ENCODE results near the gene PTPRN2.
"Not testable (repeated sequence)": the region's sequence is repeated elsewhere in the genome, so short reads cannot be mapped to it uniquely, and the experiment has no call there.

The PTPRN2 gene

GRCh38 chr7:158587162-158588084 is at the start of gene PTPRN2:
Gene PTPRN2 (minus strand): TSS chr7:158587823.
- DNase-seq: peak; percentile 55

GRCh38 chr7:158633055-158633956 is 45.7 kb upstream of the PTPRN2 start:
- DNase-seq: no peak

DNA sequence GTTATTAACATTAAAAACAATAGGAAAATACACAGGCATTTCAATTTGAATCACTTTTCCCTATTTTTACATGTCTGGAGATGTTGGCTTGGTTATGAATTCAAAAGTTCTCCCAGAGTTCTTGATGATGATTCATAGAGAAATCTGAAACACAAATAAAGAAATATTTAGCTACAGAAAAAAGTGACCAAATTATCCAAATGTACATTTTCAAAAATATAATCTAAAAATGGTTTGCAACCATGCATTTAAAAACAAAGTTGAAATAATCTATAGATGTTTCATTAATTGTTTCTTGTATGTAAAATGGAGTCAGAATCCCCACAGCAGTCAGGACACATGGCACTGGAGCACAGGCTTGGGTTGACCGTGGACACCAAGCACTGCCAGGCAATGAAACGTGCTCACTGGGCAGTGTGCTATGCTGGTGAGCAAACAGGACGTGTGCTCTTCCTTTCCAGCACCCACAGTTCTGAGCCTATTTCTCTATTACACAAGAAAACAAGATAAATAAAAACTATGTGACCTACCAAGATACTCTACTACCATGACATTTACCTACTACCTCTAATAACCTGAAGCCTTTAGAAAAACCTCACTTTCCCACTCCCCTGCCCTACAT is 44.1 kb upstream of the PTPRN2 start:
- DNase-seq: no peak

DNA sequence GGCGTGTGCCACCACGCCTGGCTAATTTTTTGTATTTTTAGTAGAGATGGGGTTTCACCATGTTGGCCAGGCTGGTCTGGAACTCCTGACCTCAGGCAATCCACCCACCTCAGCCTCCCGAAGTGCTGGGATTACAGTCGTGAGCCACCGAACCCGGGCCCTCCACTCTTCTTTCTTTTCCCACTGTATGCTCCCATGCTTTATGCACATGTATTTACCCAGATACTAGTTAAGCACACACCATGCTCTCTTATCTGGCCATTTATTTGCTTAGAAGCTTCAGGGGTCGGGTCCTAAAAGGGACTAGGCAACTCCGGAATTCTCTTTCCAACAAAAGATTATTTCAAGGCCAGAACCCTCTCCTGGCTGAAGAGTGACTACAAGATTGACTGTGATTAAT is 38.7 kb upstream of the PTPRN2 start:
- DNase-seq: not testable (repeated sequence)

DNA sequence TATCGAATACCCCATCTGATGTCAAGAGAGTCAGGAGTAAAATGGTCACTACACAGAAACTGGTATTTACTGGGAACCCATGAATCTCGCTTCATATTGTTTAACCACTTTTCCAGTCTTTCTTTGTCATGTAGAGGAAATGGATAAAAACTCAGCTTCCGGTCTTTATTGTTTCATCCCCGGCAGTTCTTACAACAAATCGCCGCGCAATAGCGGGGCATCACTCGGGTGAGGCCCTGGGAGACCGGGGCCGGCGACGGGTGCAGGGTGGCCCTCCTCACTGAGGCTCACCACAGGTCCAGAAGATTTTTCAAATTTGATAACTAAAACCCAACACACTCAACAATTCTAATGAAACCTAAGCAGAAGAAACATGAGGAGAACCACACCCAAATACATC is 35.6 kb upstream of the PTPRN2 start:
- DNase-seq: no peak

DNA sequence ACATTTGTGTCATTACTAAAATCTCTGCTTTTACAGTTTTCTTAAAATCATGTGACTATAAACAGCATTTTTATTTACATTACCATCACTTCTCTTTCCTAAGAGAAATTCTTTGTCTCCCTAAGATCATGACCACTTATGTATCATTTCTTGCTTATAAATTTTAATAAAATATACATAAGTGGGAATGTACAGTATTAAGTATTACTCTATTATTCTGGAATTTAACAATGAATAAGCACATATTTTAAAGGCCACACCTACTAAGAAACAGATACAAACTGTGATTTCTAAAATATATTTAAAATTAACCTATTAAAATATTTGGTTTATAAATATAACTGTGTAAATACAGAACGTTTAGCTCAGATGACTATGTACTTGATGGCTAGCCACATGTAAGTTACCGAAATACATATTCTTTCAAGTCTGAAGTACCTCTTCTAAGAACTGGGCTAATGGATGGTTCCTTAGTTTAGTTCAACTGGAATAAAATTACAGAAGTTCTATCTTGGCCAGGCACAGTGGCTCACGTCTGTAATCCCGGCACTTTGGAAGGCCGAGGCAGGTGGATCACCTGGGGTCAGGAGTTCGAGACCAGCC is 33.3 kb upstream of the PTPRN2 start:
- DNase-seq: no peak

- DNase-seq: no peak
These were observed 32.8 kb upstream of the PTPRN2 start for GRCh38 chr7:158620418-158620817.

DNA sequence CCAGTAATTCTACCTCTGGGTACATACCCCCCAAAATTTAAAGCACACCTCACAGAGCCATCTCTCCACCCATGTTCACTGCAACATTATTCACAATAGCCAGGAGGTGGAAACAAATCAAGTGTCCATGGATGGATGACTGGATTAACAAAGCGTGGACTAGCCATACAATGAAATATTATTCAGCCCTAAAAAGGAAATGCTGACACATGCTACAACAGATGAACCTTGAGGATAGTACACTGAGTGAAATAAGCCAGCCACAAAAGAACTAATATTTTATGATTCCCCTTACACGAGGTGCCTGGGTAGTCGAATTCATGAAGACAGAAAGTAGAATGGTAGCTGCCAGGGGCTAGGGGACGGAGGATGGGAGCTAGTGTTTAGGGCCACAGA is 31.1 kb upstream of the PTPRN2 start:
- DNase-seq: no peak

DNA sequence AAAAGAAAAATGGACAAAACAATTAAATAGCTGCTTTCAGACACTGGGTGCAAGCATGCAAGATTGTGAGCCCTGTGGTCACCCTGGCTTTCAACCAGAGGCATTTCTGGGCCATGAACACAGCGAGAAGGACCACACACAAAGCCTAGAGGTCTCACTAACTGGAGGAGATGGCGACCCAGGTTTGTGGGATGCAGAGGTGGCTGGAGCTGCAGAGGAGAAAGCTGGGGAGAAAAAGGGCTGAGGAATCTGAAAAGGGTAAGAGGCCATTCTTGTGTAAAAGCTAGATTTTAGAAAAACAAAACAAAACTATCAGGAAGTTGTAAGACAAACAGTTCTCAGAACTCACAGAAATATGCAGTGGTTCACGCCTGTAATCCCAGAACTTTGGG is 30.1 kb upstream of the PTPRN2 start:
- no peak for DNase-seq

GRCh38 chr7:158616050-158616449 is 28.4 kb upstream of the PTPRN2 start:
- no peak for DNase-seq

GRCh38 chr7:158614700-158615099 is 27.1 kb upstream of the PTPRN2 start:
- no peak for DNase-seq

DNA sequence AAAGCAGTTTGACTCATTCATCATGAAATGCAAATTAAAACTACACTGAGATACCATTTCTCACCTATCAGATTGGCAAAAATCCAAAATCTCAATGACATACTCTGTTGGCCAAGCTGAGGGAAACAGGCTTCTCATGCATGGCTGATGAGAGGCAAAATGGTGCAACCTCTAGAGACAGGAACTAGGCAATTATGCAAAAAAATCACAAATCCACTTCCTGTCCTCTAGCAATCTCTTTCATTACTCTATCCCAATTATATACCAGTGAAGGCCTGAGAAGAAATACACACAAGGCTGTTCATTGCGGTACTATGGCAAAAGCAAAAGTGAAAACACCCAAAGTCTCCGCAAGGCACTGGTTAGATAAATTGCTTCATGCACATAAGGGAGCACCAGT is 25.9 kb upstream of the PTPRN2 start:
- DNase-seq: peak; percentile 32

DNA sequence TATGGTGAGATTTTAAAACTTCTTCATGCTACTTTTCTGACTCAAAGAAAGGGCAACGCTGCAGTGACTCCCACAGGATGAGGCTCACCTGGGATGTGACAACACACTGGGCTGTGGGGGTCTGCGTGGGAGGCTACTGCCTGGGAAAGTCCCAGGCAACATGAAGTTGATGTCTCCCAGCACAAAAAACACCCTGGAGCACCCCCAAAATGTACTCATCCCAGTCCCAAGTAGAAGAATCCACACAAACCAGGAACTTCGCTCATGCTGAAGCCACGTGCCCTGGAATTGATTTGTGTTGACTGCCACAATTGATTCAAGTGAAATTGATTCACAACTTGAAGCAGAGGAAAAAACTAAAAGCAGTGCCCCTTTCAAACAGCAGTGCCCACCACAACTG is 24.9 kb upstream of the PTPRN2 start:
- no peak for DNase-seq

- DNase-seq: no peak
These were observed 23.9 kb upstream of the PTPRN2 start for GRCh38 chr7:158611541-158611940.

DNA sequence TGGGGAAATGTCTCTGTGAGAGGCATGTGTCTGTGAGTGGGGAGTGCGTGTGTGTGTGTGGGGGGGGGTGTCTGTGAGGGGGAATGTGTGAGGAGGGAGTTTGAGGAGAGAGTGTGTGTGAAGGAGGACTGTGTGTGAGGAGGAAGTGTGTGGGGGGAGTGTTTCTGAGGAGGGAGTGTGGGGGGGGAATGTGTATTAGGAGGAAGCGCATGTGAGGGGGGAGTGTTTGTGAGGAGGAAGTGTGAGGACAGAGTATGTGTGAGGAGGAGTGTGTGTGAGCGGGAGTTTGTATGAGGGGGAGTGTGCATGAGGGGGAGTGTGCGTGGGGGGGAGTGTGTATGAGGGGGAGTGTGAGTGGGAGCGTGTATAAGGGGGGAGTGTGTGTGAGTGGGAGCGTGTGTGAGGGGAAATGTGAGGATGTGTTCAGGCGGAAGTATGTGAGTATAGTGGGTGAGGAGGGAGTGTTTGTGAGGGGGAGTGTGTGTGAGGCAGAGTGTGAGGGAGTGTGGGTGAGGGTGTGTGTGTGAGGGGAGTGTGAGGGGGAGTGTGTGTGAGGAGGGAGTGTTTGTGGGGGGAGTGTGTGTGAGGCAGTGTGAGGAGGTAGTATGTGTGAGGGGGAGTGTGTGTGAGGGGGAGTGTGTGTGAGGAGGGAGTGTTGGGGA is 21.8 kb upstream of the PTPRN2 start:
- DNase-seq: no peak

- DNase-seq: no peak
These were observed 19.9 kb upstream of the PTPRN2 start for GRCh38 chr7:158607563-158607962.

- no peak for DNase-seq
These were observed 19.2 kb upstream of the PTPRN2 start for GRCh38 chr7:158606671-158607424.

- no peak for DNase-seq
These were observed 18.5 kb upstream of the PTPRN2 start for GRCh38 chr7:158606129-158606528.

DNA sequence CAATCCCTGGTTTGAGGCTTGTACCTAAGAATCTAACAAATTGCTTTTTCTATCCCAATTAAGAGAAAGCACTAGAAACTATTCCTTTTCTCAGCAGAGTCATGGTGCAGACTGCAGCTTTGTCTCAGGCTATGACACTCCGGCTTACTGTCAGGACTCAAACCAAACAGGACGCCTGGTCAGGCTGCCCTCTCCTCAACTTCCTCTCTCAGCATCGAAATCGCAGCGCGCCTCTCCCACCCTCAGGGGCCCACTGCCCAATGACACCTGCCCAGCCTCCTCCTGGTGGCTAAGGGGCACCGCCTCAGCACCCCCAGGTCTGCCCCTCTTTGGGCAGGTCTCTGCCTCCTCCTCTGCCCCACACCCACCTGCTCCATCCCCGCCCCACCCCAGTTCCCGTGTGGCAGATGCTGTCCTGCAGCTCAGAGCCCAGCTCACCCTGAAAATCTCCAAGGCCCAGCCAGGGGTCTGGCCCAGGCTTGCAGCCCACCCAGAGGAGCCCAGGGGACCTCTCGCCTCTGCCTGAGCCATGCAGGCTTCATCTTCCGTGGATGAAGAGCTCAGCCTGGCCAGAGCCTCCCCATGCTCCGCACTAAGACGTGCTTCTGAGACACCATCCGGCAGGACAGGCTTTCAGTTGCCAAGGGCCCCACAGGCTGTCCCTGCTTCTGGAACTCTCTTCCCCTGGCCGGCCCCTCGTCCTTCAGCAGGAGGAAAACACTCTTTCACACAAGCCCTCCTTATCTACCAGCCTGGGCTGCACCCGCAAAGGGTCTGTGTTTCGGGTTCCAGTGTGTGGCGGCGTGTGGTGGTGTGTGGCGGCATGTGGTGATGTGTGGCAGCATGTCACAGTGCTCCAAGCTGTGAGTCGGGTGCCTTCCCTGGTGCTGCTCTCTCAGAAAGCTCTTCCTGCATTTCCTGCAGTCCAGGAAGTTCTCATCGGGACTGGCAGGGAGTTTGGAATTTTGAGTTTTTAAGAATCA is 16.4 kb upstream of the PTPRN2 start:
- DNase-seq: no peak
